Muscle layer of colon (tissue), 2 donors: ENCODE results near the gene TOMM20L.

ENCODE experiments used
- H3K27ac ChIP-seq: one replicate; pipeline ENCODE4 v1.7.0; 2013; ENCODE audit warnings: low read depth, mild to moderate bottlenecking, low read length, moderate library complexity
- H3K27me3 ChIP-seq, 2 donors: one replicate each; pipeline ENCODE4 v1.7.0; 2013; ENCODE audit warnings: low read length in 2 of 2, mild to moderate bottlenecking in 2 of 2; ENCODE audit not compliant: insufficient read depth in 2 of 2, control insufficient read depth in 1 of 2
- H3K36me3 ChIP-seq: one replicate; pipeline ENCODE4 v1.7.0; 2013; ENCODE audit warnings: mild to moderate bottlenecking, low read length; ENCODE audit not compliant: insufficient read depth
- H3K4me1 ChIP-seq: one replicate; pipeline ENCODE4 v1.7.0; 2013; ENCODE audit warnings: mild to moderate bottlenecking, low read length; ENCODE audit not compliant: insufficient read depth
- H3K4me3 ChIP-seq, 2 donors: one replicate each; pipeline ENCODE4 v1.7.0; 2013; ENCODE audit warnings: low read length in 2 of 2, low read depth in 1 of 2, mild to moderate bottlenecking in 1 of 2, moderate library complexity in 1 of 2
- H3K9ac ChIP-seq: one replicate; pipeline ENCODE4 v1.7.0; 2013; ENCODE audit warnings: low read length
- H3K9me3 ChIP-seq: one replicate; pipeline ENCODE4 v1.7.0; 2013; ENCODE audit warnings: mild to moderate bottlenecking, low read length
- donor health status: abdominal sarcoma.
- donor health status: Adenocarcinoma of cecum.

Gene TOMM20L

DNA sequence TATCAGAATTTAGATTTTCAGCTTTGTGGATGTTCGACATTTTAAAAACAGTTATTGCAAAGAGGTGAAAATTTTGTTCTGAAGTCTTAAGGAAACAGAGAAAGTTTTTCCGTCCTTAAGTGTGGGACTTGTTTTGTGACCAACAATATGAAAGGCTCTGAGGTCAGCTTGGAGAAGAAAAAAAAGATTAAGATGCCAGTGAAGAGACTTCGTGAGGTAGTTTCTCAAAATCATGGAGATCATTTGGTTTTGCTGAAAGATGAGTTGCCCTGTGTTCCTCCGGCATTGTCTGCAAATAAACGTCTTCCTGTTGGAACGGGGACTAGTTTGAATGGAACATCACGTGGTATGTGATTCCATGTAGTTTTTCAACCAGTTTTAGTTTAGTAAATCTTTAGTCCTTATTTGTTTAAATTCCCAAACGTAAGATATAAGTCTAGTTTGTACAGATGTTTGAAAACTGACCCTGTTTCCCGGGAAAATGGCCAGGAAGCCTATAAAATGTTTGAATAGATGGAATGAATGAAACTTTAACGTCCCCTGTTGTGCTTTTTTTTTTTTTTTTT, 32.5 kb downstream of the TOMM20L start:
- Histone ChIP-seq H3K9ac (peak overlapping the region; percentile 67), H3K27ac (peak overlapping the region; percentile 98), H3K36me3 (peaks cover 8% of the 10 kb centered on the region), H3K9me3 (no peaks in the 10 kb centered on the region), H3K4me3 (peak overlapping the region; percentile 93 to 94), H3K27me3 (no peaks in the 10 kb centered on the region), H3K4me1 (peaks cover 16% of the 10 kb centered on the region)

DNA sequence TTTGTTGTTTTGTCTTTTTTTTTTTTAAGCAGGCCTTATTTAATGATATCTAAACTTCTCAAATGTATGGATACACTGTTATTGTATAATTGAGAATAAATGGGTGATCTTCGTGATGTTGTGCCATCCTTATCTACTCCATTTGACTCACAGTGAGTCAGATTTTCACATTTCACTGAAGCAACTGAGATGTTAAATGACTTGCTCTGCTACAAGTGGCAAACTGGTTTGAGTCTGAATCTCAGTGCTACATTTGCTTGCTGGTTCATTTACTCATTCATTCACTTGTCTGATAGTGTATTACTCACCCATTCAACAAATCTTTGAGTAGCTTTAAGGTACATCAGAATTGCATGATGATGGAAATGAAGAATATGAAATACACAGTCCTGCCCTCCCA, 34.4 kb downstream of the TOMM20L start:
- H3K4me3 ChIP-seq, result no peak overlapping the region
- no peak overlapping the region for H3K9ac ChIP-seq
- H3K4me1 ChIP-seq, result peaks cover 16% of the 10 kb centered on the region
- H3K27me3 ChIP-seq, result no peaks in the 10 kb centered on the region
- H3K27ac ChIP-seq, result no peak overlapping the region
- H3K36me3 ChIP-seq, result no peaks in the 10 kb centered on the region
- no peaks in the 10 kb centered on the region for H3K9me3 ChIP-seq

DNA sequence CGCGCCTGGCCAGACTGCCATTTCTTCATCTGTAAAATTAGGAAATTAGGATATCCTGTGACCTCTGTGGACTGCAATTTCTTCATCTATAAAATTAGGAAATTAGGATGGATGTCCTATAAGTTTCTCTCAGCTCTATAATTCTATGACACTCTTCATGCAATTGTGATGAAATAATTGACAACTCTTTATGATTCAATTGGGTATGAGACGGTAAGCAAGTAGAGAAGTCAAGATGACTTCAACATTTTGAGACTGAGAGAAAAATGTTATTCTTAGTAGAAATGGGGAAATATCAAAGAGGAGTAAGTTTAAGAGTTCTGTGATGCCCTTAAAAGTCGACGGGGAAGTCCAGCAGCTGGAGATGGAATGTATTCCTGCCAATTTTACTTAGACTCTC, 43.7 kb downstream of the TOMM20L start:
- Histone ChIP-seq H3K9me3 (no peaks in the 10 kb centered on the region), H3K4me1 (no peaks in the 10 kb centered on the region), H3K36me3 (peaks cover 22% of the 10 kb centered on the region), H3K27ac (no peak overlapping the region), H3K4me3 (no peak overlapping the region), H3K27me3 (no peaks in the 10 kb centered on the region), H3K9ac (no peak overlapping the region)

DNA sequence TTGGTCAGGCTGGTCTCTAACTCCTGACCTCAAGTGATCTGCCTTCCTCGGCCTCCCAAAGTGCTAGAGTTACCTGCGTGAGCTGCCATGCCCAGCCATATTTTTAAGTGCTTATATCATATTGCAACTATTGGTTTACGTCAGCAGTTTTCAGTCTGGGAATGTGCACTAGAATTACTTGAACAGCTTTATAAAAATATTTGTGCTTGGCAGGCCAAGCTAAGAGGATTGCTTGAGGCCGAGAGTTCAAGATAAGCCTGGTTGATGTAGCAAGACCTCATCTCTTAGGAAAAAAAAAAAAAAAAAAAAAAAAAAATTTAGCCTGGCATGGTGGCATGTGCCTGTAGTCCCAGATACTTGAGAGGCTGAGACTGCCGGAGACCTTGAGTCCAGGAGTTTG, 48.9 kb downstream of the TOMM20L start:
- H3K27ac ChIP-seq, result no peak overlapping the region
- no peak overlapping the region for H3K9ac ChIP-seq
- H3K4me3 ChIP-seq, result no peak overlapping the region
- no peaks in the 10 kb centered on the region for H3K4me1 ChIP-seq
- no peaks in the 10 kb centered on the region for H3K9me3 ChIP-seq
- no peaks in the 10 kb centered on the region for H3K27me3 ChIP-seq
- H3K36me3 ChIP-seq, result peaks cover 24% of the 10 kb centered on the region

DNA sequence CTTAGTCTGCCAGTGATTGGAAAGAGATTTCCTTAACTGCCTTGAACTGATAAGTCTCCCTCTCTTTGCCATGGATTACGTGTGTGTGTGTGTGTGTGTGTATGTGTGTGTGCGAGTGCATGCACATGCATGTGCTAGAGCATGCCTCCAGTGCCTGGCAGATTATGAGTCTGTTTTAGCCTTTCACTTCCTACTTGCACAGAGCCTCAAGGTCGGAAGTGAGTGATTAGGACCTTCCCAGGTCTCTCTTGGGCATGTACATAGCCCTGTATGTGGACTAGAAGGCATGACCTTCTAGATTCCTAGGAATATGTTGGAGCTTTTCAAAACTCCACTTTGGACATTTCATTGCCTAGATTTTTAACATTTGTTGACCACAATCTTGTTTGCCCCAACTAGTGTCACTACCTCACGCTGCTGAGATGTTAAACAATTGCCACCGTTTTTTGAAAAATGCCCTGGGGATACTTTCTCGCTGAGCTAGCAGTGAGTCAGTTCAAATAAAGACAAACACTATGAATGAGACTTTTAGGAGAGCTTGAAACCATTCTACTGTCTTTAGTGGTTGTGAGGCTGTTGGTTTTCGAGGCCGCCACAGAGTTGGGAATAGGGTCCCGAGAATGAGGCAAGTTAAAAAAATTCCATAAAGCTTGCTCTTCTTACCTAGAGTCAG, 60.0 kb downstream of the TOMM20L start:
- Histone ChIP-seq H3K9ac (no peak overlapping the region), H3K9me3 (no peaks in the 10 kb centered on the region), H3K36me3 (peaks cover 15% of the 10 kb centered on the region), H3K4me1 (no peaks in the 10 kb centered on the region), H3K27me3 (no peaks in the 10 kb centered on the region), H3K27ac (no peak overlapping the region), H3K4me3 (no peak overlapping the region)
